NB4 (cell line): ENCODE measurements around the gene HS3ST3B1.

Experiments used
- CTCF ChIP-seq: IDR thresholded peaks from one replicate; pipeline ENCODE4 v1.5.1; 2012; ENCODE audit warnings: low read depth, low read length
- MAX ChIP-seq: IDR thresholded peaks from 2 replicates; pipeline ENCODE4 v1.6.1; 2011; ENCODE audit warnings: low read depth, low read length
- MYC ChIP-seq: IDR thresholded peaks from 2 replicates; pipeline ENCODE4 v1.6.1; 2011; ENCODE audit warnings: low read depth, low read length
- POLR2A ChIP-seq: IDR thresholded peaks from 2 replicates; pipeline ENCODE4 v1.6.1; 2011; ENCODE audit warnings: mild to moderate bottlenecking; ENCODE audit not compliant: insufficient read length; ENCODE audit errors: extremely low read depth

- TF ChIP-seq CTCF (no peak), POLR2A (no peak), MAX (no peak), MYC (no peak)
Observed at GRCh38 chr17:14331982-14332298, 31.1 kb downstream of the HS3ST3B1 start.
